Skeletal muscle satellite cell (primary cell): Measurements from ENCODE around the gene VARS1. TPM values are rescaled to one million over a fixed set of nuclear protein-coding genes. Genes with fewer than 3 reads are reported as not detected.

Experiments used
- small RNA-seq: library from RNA; depleted of rRNA; stranded (forward); fragments of <200 nt; gene quantifications from one replicate; pipeline ENCODE3, GENCODE V24; 2012

The VARS1 gene

Small RNA genes within 50 kb of the gene (small RNA-seq; reads per million reads assigned to genes)
- gene MSH5-SAPCD1: not detected
- not detected for gene RF00019
- not detected for gene RNU6-850P
- gene SAPCD1: not detected
- gene SNORD48: 34.5 reads per million, percentile 95 among the genes with 10 or more reads in this experiment
- gene SNORD52: not detected
